Measurements from ENCODE around the gene ABCB11.

ABCB11 gene

DNA sequence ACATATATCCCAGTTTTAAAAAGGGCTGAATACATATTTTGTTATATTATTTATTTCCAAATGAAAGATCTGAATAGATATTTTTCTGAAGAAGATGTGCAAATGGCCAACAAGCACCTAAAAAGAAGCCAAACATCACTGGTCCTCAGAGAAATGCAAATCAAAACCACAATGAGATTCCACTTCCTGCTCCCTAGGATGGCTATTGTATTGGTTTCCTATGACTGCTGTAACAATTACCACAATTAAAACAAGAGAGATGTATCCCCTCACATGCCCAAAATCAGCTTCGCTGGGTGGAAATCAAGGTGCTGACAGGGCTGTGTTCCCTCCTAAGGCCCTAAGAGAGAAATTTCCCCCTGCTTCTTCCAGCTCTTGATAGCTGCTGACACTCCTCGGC, 23.2 kb downstream of the ABCB11 start:
- TF ChIP-seq, protein P1, sequence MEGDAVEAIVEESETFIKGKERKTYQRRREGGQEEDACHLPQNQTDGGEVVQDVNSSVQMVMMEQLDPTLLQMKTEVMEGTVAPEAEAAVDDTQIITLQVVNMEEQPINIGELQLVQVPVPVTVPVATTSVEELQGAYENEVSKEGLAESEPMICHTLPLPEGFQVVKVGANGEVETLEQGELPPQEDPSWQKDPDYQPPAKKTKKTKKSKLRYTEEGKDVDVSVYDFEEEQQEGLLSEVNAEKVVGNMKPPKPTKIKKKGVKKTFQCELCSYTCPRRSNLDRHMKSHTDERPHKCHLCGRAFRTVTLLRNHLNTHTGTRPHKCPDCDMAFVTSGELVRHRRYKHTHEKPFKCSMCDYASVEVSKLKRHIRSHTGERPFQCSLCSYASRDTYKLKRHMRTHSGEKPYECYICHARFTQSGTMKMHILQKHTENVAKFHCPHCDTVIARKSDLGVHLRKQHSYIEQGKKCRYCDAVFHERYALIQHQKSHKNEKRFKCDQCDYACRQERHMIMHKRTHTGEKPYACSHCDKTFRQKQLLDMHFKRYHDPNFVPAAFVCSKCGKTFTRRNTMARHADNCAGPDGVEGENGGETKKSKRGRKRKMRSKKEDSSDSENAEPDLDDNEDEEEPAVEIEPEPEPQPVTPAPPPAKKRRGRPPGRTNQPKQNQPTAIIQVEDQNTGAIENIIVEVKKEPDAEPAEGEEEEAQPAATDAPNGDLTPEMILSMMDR (IDR thresholded peaks at IDR 0.05; ENCODE audit: low read depth, low read length, missing control alignments), result no peak
- no peak overlapping the region for H3K4me3 ChIP-seq (replicated peaks; ENCODE audit: low read depth, low read length)
- DNase-seq (ENCODE audit: extremely low read depth, low read depth), result no peak

DNA sequence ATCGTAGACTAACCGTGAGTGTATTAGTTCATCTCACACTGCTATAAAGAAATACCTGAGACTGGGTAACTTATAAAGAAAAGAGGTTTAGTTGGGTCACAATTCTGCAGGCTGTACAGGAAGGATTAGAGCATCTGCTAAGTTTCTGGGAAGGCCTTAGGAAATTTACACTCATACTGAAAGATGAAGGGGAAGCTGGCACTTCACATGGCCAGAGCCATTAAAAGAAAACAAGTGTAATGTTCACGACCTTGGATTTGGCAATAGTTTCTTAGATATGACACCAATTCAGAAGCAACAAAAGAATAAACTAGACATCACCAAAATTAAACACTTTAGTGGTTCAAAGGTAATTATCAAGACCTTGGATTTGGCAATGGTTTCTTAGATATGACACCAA, 23.8 kb downstream of the ABCB11 start:
- H3K4me3 ChIP-seq (replicated peaks; ENCODE audit: low read depth, low read length), result no peak overlapping the region
- DNase-seq (ENCODE audit: extremely low read depth, low read depth), result no peak
- TF ChIP-seq, protein P1 (IDR thresholded peaks at IDR 0.05; ENCODE audit: low read depth, low read length, missing control alignments), result no peak

DNA sequence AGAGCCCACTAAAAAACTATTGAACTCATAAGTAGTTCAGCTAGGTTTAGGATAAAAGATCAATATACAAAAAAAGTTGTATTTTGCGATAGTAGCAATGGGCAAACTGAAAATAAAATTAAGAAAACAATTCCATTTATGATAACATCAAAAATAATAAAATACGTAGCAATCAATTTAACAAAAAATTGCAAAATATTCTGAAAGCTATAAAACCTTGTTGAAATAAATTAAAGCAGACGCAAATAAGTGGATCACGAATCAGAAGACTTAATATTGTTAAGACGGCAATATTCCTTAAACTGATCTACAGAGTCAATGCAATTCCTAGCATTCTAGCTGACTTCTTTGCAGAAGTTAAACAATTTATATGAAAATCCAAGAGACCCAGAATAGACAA, 24.5 kb downstream of the ABCB11 start:
- TF ChIP-seq, protein P1 (IDR thresholded peaks at IDR 0.05; ENCODE audit: low read depth, low read length, missing control alignments), result no peak

DNA sequence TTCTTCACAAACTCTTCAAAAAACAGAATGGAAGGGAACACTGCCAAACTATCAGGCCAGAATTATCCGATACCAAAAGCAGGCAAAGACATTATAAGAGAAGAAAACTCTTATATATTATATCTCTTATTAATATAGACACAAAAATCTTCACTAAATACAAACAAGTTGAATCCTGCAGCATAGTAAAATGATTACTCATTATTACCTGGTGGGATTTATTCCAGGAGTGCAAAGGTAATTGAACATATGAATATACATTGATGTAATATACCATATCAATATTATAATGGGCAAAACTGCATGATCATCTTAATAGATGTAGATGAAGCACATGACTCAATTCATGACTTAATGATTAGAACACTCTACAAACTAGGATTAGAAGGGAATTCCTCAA, 25.1 kb downstream of the ABCB11 start:
- TF ChIP-seq, protein P1 (IDR thresholded peaks at IDR 0.05; ENCODE audit: low read depth, low read length, missing control alignments), result no peak
- H3K4me3 ChIP-seq (replicated peaks; ENCODE audit: low read depth, low read length), result no peak overlapping the region
- DNase-seq (ENCODE audit: extremely low read depth, low read depth), result no peak

More for the DNA sequence above, 24.5 kb downstream of the ABCB11 start:
- DNase-seq (ENCODE audit: extremely low read depth, low read depth), result no peak
- no peak overlapping the region for H3K4me3 ChIP-seq (replicated peaks; ENCODE audit: low read depth, low read length)

DNA sequence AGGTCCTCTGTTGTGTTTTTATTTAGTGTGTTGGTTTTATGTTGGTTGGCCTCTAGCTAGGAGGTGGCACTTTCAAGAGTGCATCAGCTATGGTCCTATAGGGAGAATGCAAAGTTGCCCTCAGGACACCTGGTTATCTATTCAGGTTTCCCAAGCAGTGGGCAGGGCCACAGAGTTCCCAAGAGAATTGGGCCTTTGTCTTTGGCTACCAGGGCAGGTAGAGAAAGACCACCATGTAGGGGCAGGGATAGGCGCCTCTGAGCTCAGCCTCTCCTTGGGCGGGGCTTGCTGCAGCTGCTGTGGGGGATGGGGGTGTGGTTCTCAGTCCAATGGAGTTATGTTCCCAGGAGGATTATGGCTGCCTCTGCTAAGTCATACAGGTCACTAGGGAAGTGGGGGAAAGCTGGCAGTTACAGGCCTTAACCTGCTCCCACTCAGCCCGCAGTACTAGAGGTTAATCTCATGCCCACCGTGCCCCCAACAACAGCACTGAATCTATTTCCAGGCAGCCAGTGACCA, 26.0 kb downstream of the ABCB11 start:
- H3K4me3 ChIP-seq (replicated peaks; ENCODE audit: low read depth, low read length), result no peak overlapping the region
- DNase-seq (ENCODE audit: extremely low read depth, low read depth), result no peak
- TF ChIP-seq, protein P1 (IDR thresholded peaks at IDR 0.05; ENCODE audit: low read depth, low read length, missing control alignments), result no peak

DNA sequence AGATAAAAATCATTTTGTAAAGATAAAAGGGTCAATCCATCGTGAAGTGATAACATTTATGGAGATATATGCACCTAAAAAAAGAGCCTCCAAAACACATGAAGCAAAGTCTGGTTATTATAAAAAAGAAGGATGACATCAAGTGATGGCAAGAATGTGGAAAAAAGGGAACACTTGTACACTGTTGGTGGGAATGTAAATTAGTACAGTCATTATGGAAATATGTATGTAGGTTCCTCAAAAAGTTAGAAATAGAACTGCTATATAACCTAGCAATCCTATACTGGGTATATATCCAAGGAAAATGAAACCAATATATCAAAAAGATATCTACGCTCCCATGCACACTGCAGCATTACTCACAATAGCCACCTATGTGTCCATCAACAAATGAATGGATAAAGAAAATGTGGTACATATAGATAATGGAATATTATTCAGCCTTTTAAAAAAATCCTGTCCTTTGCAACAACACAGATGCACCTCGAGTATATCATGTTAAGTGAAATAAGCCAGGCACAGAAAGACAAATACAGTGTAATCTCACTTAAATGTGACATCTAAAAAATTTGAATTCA, 28.9 kb downstream of the ABCB11 start:
- no peak overlapping the region for H3K4me3 ChIP-seq (replicated peaks; ENCODE audit: low read depth, low read length)
- TF ChIP-seq, protein P1 (IDR thresholded peaks at IDR 0.05; ENCODE audit: low read depth, low read length, missing control alignments), result no peak
- no peak for DNase-seq (ENCODE audit: extremely low read depth, low read depth)

Data from HFF-Myc (cell line).